ENCODE data around the gene MDM2. TPM values are rescaled to one million over a fixed set of nuclear protein-coding genes. Genes with fewer than 3 reads are reported as not detected.

The MDM2 gene
- total and polyA plus RNA-seq, 2 of the 13 experiments (the other 11 are each of a cell fraction or from before 2014, with no cell fraction given): 29.3 to 314 TPM

DNA sequence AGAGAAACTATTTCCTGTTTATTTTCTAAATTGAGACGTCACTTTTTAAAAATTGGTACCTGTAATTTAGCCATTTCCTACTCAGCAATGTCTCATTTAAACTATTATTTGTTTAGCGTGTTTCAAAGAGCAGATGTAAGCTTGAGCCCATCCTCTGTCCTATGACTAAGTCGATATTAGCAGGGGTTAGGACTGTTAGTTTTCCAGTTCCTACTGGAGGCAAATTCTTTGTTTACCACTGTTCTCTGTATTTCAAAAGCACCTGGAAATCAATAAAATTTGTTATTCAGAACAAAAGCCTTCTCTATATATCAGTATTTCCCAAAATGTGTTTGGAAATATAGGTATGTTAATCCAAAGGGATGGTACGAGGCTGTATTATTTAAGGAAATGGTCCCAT is 42.4 kb downstream of the MDM2 start (continued):
- TF ChIP-seq ZNF274 (CRISPR knock-in tag; IDR thresholded peaks at IDR 0.05) (no peak), HNRNPLL (IDR thresholded peaks at IDR 0.05; ENCODE audit: low read depth, low read length, poor library complexity, severe bottlenecking) (no peak), NBN (conservative IDR thresholded peaks at IDR 0.05) (no peak), NFKBIZ (CRISPR knock-in tag; IDR thresholded peaks at IDR 0.05) (no peak), ZKSCAN1 (IDR thresholded peaks at IDR 0.05; ENCODE audit: low read length) (no peak), PHF21A (CRISPR knock-in tag; IDR thresholded peaks at IDR 0.05) (peak; percentile 23; the same call in 1 of the 2 replicates), SMARCE1 (IDR thresholded peaks at IDR 0.05; ENCODE audit: borderline replicate concordance) (no peak), ARNT2 (CRISPR knock-in tag; IDR thresholded peaks at IDR 0.05; ENCODE audit: low read depth) (no peak), ZNF205 (CRISPR knock-in tag; IDR thresholded peaks at IDR 0.05) (no peak), NPAS2 (CRISPR knock-in tag; IDR thresholded peaks at IDR 0.05; ENCODE audit: borderline replicate concordance) (no peak), KLF11 (CRISPR knock-in tag; IDR thresholded peaks at IDR 0.05) (no peak), MEIS1 (CRISPR knock-in tag; IDR thresholded peaks at IDR 0.05; ENCODE audit: borderline replicate concordance) (no peak)
- TF ChIP-seq, protein P1, sequence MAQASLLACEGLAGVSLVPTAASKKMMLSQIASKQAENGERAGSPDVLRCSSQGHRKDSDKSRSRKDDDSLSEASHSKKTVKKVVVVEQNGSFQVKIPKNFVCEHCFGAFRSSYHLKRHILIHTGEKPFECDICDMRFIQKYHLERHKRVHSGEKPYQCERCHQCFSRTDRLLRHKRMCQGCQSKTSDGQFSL (CRISPR knock-in tag; IDR thresholded peaks at IDR 0.05): no peak
- TF ChIP-seq, protein P2, sequence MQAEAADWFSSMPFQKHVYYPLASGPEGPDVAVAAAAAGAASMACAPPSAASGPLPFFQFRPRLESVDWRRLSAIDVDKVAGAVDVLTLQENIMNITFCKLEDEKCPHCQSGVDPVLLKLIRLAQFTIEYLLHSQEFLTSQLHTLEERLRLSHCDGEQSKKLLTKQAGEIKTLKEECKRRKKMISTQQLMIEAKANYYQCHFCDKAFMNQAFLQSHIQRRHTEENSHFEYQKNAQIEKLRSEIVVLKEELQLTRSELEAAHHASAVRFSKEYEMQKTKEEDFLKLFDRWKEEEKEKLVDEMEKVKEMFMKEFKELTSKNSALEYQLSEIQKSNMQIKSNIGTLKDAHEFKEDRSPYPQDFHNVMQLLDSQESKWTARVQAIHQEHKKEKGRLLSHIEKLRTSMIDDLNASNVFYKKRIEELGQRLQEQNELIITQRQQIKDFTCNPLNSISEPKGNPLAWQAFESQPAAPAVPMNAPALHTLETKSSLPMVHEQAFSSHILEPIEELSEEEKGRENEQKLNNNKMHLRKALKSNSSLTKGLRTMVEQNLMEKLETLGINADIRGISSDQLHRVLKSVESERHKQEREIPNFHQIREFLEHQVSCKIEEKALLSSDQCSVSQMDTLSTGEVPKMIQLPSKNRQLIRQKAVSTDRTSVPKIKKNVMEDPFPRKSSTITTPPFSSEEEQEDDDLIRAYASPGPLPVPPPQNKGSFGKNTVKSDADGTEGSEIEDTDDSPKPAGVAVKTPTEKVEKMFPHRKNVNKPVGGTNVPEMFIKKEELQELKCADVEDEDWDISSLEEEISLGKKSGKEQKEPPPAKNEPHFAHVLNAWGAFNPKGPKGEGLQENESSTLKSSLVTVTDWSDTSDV (CRISPR knock-in tag; IDR thresholded peaks at IDR 0.05): no peak
- TF ChIP-seq, protein P3, sequence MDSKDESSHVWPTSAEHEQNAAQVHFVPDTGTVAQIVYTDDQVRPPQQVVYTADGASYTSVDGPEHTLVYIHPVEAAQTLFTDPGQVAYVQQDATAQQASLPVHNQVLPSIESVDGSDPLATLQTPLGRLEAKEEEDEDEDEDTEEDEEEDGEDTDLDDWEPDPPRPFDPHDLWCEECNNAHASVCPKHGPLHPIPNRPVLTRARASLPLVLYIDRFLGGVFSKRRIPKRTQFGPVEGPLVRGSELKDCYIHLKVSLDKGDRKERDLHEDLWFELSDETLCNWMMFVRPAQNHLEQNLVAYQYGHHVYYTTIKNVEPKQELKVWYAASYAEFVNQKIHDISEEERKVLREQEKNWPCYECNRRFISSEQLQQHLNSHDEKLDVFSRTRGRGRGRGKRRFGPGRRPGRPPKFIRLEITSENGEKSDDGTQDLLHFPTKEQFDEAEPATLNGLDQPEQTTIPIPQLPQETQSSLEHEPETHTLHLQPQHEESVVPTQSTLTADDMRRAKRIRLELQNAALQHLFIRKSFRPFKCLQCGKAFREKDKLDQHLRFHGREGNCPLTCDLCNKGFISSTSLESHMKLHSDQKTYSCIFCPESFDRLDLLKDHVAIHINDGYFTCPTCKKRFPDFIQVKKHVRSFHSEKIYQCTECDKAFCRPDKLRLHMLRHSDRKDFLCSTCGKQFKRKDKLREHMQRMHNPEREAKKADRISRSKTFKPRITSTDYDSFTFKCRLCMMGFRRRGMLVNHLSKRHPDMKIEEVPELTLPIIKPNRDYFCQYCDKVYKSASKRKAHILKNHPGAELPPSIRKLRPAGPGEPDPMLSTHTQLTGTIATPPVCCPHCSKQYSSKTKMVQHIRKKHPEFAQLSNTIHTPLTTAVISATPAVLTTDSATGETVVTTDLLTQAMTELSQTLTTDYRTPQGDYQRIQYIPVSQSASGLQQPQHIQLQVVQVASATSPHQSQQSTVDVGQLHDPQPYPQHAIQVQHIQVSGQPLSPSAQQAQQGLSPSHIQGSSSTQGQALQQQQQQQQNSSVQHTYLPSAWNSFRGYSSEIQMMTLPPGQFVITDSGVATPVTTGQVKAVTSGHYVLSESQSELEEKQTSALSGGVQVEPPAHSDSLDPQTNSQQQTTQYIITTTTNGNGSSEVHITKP (CRISPR knock-in tag; IDR thresholded peaks at IDR 0.05; ENCODE audit: low read depth): no peak
- TF ChIP-seq, protein P4, sequence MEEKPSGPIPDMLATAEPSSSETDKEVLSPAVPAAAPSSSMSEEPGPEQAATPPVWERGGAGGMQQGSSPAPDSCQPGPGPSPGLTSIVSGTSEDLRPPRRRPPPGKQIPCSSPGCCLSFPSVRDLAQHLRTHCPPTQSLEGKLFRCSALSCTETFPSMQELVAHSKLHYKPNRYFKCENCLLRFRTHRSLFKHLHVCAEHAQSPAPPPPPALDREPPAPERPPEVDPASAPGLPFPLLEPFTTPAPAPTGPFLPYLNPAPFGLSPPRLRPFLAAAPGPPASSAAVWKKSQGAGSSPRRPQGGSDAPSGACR (CRISPR knock-in tag; IDR thresholded peaks at IDR 0.05): no peak
- TF ChIP-seq, protein P5, sequence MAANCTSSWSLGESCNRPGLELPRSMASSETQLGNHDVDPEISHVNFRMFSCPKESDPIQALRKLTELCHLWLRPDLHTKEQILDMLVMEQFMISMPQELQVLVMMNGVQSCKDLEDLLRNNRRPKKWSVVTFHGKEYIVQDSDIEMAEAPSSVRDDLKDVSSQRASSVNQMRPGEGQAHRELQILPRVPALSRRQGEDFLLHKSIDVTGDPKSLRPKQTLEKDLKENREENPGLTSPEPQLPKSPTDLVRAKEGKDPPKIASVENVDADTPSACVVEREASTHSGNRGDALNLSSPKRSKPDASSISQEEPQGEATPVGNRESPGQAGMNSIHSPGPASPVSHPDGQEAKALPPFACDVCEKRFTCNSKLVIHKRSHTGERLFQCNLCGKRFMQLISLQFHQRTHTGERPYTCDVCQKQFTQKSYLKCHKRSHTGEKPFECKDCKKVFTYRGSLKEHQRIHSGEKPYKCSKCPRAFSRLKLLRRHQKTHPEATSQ (CRISPR knock-in tag; IDR thresholded peaks at IDR 0.05; ENCODE audit: borderline replicate concordance): no peak

Data from HepG2 (cell line).